A673 (cell line): ENCODE measurements around the gene TAF6. TPM values are rescaled to one million over a fixed set of nuclear protein-coding genes. Genes with fewer than 3 reads are reported as not detected.

ENCODE experiments used
- BruUV-seq: library from RNA; stranded (reverse); fragments of 400-500 nt; replicated peaks from 2 replicates; lab custom pipeline; 2021; lab: Mats Ljungman, UMichigan
- CTCF ChIA-PET: fragments of 300-600 bp; sonication (Branson Sonifier 250); formaldehyde crosslinking; loops from one replicate; lab custom pipeline; 2022; ENCODE audit warnings: antibody characterized with exemption; lab: Charles Lee
- POLR2A ChIA-PET: fragments of 300-600 bp; sonication (Branson Sonifier 250); formaldehyde crosslinking; loops from one replicate; lab custom pipeline; 2022; ENCODE audit warnings: antibody characterized with exemption; ENCODE audit not compliant: low non-redundant PET; lab: Charles Lee
- DNase-seq: peaks from one replicate; pipeline ENCODE4 v3.0.0-alpha.2; 2015; ENCODE audit warnings: low spot score
- H3K27ac ChIP-seq: fragments of 200-600 bp; sonication (generic); 2 replicates; pipeline ENCODE4 v1.5.1; 2016; ENCODE audit warnings: mixed run types, low read depth, mild to moderate bottlenecking, mixed read lengths, antibody characterized with exemption, low read length; ENCODE audit not compliant: poor library complexity, severe bottlenecking
- H3K27me3 ChIP-seq: fragments of 200-600 bp; sonication (generic); replicated peaks from 2 replicates; pipeline ENCODE4 v1.6.1; 2017; ENCODE audit warnings: mixed run types, low read depth, mild to moderate bottlenecking, mixed read lengths, antibody characterized with exemption, low read length; ENCODE audit not compliant: insufficient read depth, poor library complexity
- H3K36me3 ChIP-seq: fragments of 200-600 bp; sonication (generic); 2 replicates; pipeline ENCODE4 v1.6.1; 2016; ENCODE audit warnings: mixed run types, mild to moderate bottlenecking, mixed read lengths, antibody characterized with exemption, low read length; ENCODE audit not compliant: insufficient read depth, poor library complexity, severe bottlenecking
- H3K4me1 ChIP-seq: fragments of 200-600 bp; sonication (generic); 2 replicates; pipeline ENCODE4 v1.6.1; 2017; ENCODE audit warnings: mixed run types, mild to moderate bottlenecking, mixed read lengths, antibody characterized with exemption, low read length; ENCODE audit not compliant: insufficient read depth, poor library complexity, severe bottlenecking
- H3K4me3 ChIP-seq: fragments of 200-600 bp; sonication (generic); 2 replicates; pipeline ENCODE4 v1.5.1; 2016; ENCODE audit warnings: low read depth, mixed run types, mild to moderate bottlenecking, mixed read lengths, low read length; ENCODE audit not compliant: poor library complexity, severe bottlenecking
- H3K9me3 ChIP-seq: fragments of 200-600 bp; sonication (generic); 2 replicates; pipeline ENCODE4 v1.6.1; 2016; ENCODE audit warnings: mixed run types, low read depth, mild to moderate bottlenecking, mixed read lengths, antibody characterized with exemption, low read length; ENCODE audit not compliant: poor library complexity, severe bottlenecking
- EZH2 ChIP-seq: fragments of 200-600 bp; sonication (generic); IDR thresholded peaks from 2 replicates; pipeline ENCODE4 v1.6.1; 2017; ENCODE audit warnings: borderline replicate concordance, low read depth, mild to moderate bottlenecking, mixed read lengths, antibody characterized with exemption, low read length; ENCODE audit not compliant: poor library complexity, severe bottlenecking
- intact Hi-C: fragments of 100-400 bp; cut with micrococcal nuclease; formaldehyde crosslinking; loops from one replicate; pipeline ENCODE4 v1.10.0; 2022; ENCODE audit not compliant: unreplicated experiment
- total RNA-seq: library from RNA; stranded (reverse); gene quantifications from 2 replicates; pipeline ENCODE4 v1.2.3, GENCODE V29; 2021
- TF ChIP-seq, protein P1 (sequence below): fragments of 300-800, 200-600 bp; sonication (generic); conservative IDR thresholded peaks from 2 replicates; pipeline ENCODE4 v1.5.1; 2017; ENCODE audit warnings: low read depth, mild to moderate bottlenecking, antibody characterized with exemption, low read length, moderate library complexity, mixed read lengths

Gene TAF6
- total RNA-seq, 1 experiment from 2014 or later: 97.3 TPM

DNA sequence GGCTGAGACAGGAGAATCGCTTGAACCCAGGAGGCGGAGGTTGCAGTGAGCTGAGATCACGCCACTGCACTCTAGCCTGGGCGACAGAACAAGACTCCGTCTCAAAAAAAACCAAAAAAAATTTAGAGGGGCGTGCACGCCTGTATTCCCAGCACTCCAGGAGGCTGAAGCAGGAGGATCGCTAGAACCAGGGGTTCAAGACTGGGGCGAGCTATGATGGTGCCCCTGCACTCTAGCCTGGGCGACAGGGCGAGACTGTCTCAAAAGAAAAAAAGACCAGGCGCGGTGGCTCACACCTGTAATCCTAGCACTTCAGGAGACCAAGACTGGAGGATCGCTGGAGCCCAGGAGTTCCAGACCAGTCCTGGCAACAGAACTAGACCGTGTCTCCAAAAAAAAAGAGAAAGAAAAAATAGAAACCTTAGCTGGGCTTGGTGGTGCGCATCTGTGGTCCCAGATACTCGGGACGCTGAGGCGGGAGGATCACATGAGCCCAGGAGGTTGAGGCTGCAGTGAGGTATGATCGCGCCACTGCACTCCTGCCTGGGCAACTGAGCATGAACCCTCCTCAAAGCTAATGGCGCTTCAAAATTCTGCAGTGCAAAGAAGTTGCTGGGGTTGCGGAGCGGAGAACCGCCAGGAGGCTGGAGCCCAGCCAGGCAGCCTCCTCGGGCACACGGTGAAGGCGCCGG lies 7.2 kb upstream of the TAF6 start:
- peak overlapping the region; percentile 95 for H3K27ac ChIP-seq
- POLR2A ChIA-PET: interaction anchor here (0.8 to 1.2 kb wide), 2 partner anchors 25 to 302 kb away, joined by 4 to 5 read pairs; partner anchors contain the start of genes AP4M1 and ZCWPW1

GRCh38 chr7:100124301-100125230 lies 5.4 kb upstream of the TAF6 start:
- Histone ChIP-seq H3K4me1 (peaks cover 19% of the 10 kb centered on the region), H3K9me3 (no peaks in the 10 kb centered on the region), H3K27me3 (no peaks in the 10 kb centered on the region), H3K27ac (peak overlapping the region; percentile 23), H3K36me3 (no peaks in the 10 kb centered on the region), H3K4me3 (no peak overlapping the region)
- TF ChIP-seq, protein P1, sequence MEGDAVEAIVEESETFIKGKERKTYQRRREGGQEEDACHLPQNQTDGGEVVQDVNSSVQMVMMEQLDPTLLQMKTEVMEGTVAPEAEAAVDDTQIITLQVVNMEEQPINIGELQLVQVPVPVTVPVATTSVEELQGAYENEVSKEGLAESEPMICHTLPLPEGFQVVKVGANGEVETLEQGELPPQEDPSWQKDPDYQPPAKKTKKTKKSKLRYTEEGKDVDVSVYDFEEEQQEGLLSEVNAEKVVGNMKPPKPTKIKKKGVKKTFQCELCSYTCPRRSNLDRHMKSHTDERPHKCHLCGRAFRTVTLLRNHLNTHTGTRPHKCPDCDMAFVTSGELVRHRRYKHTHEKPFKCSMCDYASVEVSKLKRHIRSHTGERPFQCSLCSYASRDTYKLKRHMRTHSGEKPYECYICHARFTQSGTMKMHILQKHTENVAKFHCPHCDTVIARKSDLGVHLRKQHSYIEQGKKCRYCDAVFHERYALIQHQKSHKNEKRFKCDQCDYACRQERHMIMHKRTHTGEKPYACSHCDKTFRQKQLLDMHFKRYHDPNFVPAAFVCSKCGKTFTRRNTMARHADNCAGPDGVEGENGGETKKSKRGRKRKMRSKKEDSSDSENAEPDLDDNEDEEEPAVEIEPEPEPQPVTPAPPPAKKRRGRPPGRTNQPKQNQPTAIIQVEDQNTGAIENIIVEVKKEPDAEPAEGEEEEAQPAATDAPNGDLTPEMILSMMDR: no peak
- TF ChIP-seq EZH2: no peak
- intact Hi-C loops: no loop called here
- ChIA-PET CTCF (no interaction called here), POLR2A (interaction anchor here (1.0 kb wide), 1 partner anchor 24 kb away, joined by 3 read pairs; the partner anchor contains the start of gene LAMTOR4)
- no peak for DNase-seq
- no TSS peak for BruUV-seq

More for the DNA sequence above, 7.2 kb upstream of the TAF6 start:
- Histone ChIP-seq H3K9me3 (no peaks in the 10 kb centered on the region), H3K4me3 (peak overlapping the region; percentile 62), H3K4me1 (peaks cover 10% of the 10 kb centered on the region), H3K27me3 (no peaks in the 10 kb centered on the region), H3K36me3 (no peaks in the 10 kb centered on the region)
- TF ChIP-seq EZH2: no peak
- TF ChIP-seq, protein P1: no peak
- CTCF ChIA-PET: no interaction called here
- TSS peak; percentile 81 for BruUV-seq
- DNase-seq: no peak
- intact Hi-C loops: no loop called here

- TF ChIP-seq EZH2: no peak
- TF ChIP-seq, protein P1: no peak
- no TSS peak for BruUV-seq
- no peak overlapping the region for H3K27ac ChIP-seq
- H3K4me1 ChIP-seq: peaks cover 14% of the 10 kb centered on the region
- POLR2A ChIA-PET: interaction anchor here (0.6 kb wide), 1 partner anchor 25 kb away, joined by 9 read pairs; no protein-coding TSS in a partner anchor
- CTCF ChIA-PET: interaction anchor here (0.6 kb wide), 1 partner anchor 95 kb away, joined by 5 read pairs; no protein-coding TSS in a partner anchor
- no peaks in the 10 kb centered on the region for H3K36me3 ChIP-seq
- H3K27me3 ChIP-seq: no peaks in the 10 kb centered on the region
- intact Hi-C loops: no loop called here
- H3K9me3 ChIP-seq: no peaks in the 10 kb centered on the region
- H3K4me3 ChIP-seq: no peak overlapping the region
- no peak for DNase-seq
Observed at GRCh38 chr7:100122568-100122967, 3.4 kb upstream of the TAF6 start.
